K562 (cell line): ENCODE results near the gene FAM89B. TPM values are rescaled to one million over a fixed set of nuclear protein-coding genes. Genes with fewer than 3 reads are reported as not detected.
A peak's percentile ranks its signal among the peaks of the same experiment; 100 is the strongest.

Experiments
- ETV5 ChIP-seq: sonication (generic); formaldehyde crosslinking; IDR thresholded peaks from 2 replicates; pipeline ENCODE4 v1.4.0; 2020; ENCODE audit warnings: low read depth, mild to moderate bottlenecking, missing genetic modification reagents
- HMG20B ChIP-seq: fragments of 250-450 bp; sonication (Bioruptor Pico); IDR thresholded peaks from 2 replicates; pipeline ENCODE4 v1.5.0; 2021; ENCODE audit warnings: mild to moderate bottlenecking
- MLX ChIP-seq, 2 experiments: fragments of 450-650 bp in 1 of 2; sonication (generic) in 1 of 2; formaldehyde crosslinking; conservative IDR thresholded peaks; 2 replicates each; pipeline versions ENCODE4 v1.4.0 to v1.8.1; 2020 to 2022; ENCODE audit warnings: mild to moderate bottlenecking in 1 of 2, missing genetic modification reagents in 1 of 2
- RBM25 ChIP-seq: fragments of 200-400 bp; formaldehyde crosslinking; IDR thresholded peaks from 2 replicates; pipeline ENCODE4 v1.6.1; 2018; ENCODE audit warnings: low read length, low read depth, moderate library complexity; ENCODE audit not compliant: severe bottlenecking
- RNF219 ChIP-seq: fragments of 250-450 bp; sonication (Bioruptor Pico); IDR thresholded peaks from 2 replicates; pipeline ENCODE4 v1.5.0; 2022; ENCODE audit warnings: mild to moderate bottlenecking
- RREB1 ChIP-seq: fragments of 250-450 bp; sonication (Bioruptor Pico); IDR thresholded peaks from 2 replicates; pipeline ENCODE4 v1.4.0; 2020
- SUPT5H ChIP-seq: fragments of 450-650 bp; IDR thresholded peaks from 2 replicates; pipeline ENCODE4 v1.6.1; 2016
- YY1 ChIP-seq, 3 experiments: IDR thresholded peaks; 2 replicates each; pipeline ENCODE4 v1.6.1; 2011; ENCODE audit warnings: low read length in 2 of 3, mild to moderate bottlenecking in 2 of 3, moderate library complexity in 2 of 3, borderline replicate concordance in 1 of 3, control low read depth in 1 of 3, low read depth in 1 of 3; ENCODE audit not compliant: insufficient read depth in 3 of 3, insufficient replicate concordance in 2 of 3, control insufficient read depth in 1 of 3, insufficient read length in 1 of 3; ENCODE audit errors: extremely low read depth in 1 of 3
- ZBTB12 ChIP-seq: fragments of 250-450 bp; sonication (Bioruptor Pico); IDR thresholded peaks from 2 replicates; pipeline ENCODE4 v1.4.0; 2020
- ZC3H8 ChIP-seq: fragments of 450-650 bp; IDR thresholded peaks from 2 replicates; pipeline ENCODE4 v1.6.1; 2017
- ZNF282 ChIP-seq: sonication (generic); formaldehyde crosslinking; IDR thresholded peaks from 2 replicates; pipeline ENCODE4 v1.8.1; 2023; ENCODE audit warnings: missing genetic modification reagents
- polyA plus RNA-seq, 8 experiments: library from polyadenylated mRNA; depleted of rRNA in 4 of 8; stranded (reverse) in 5 of 8; unstranded in 3 of 8; fragments of >200 nt; fragmentation: Nextera tagmentation in 2 of 8; fragmentation: Illumina TruSeq in 1 of 8; extraction: Ambion mirVana in 2 of 8; extraction: Trizol in 1 of 8; gene quantifications; 2 replicates each; pipeline versions ENCODE4 v1.2.1 to v1.2.3, GENCODE V29; 2011 to 2014; ENCODE audit warnings: inconsistent platforms in 1 of 8, missing spikeins in 1 of 8
- total RNA-seq, 7 experiments: library from RNA; depleted of rRNA in 6 of 7; stranded (reverse); fragments of >200 nt in 6 of 7; fragmentation: Illumina TruSeq in 2 of 7; extraction: Trizol in 2 of 7; gene quantifications; 2 replicates each; pipeline versions ENCODE4 v1.2.1 to v1.2.3, GENCODE V29; 2011 to 2021; ENCODE audit warnings: low replicate concordance in 1 of 7

FAM89B gene
- total and polyA plus RNA-seq, 9 of the 15 experiments (the other 6 are each of a cell fraction or from before 2014, with no cell fraction given): 0.32 to 27.6 (median 11.9) TPM

DNA sequence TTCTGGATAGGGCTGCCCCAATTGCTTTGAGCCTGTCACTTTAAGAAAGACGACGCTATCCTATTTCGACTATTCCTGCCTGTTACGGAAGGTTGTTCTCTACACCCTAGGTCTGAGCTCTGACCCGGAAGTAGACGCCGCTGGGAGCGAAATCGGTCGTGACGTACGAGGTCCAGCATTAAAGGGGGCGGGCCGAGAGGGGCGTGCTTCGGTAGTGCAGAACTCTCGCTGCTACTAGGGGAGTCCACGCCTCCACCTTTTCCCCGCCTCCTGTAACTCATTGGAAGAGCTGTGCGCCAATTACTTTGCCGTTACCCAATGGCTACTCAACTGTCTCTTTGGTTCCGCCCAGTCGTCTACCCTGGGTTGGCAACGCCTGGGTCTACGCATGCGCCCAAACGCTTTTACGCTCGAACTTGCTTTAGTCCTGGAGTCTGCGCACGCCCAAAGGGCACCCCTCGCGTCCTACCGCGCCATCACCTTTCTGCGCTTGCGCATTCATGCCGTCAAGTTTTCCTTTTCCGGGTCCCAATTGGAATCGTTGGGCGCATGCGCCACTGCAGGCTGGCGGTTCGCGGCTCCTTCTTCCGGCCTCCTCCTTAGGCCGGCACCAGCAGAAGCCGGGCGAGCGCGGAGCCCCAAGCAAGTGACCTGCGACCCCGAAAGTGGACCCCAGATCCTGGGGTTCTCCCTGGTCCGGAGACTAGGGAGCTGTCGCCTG, 43.1 kb downstream of the FAM89B start, which contains the start of gene PCNX3 (continued):
- TF ChIP-seq RNF219 (CRISPR knock-in tag) (no peak), RREB1 (peak; percentile 65; the same call in 1 of the 2 replicates), YY1 (IDR thresholded peaks at IDR 0.05; ENCODE audit: borderline replicate concordance in 1 of 3, control insufficient read depth in 1 of 3, extremely low read depth in 1 of 3, insufficient read depth in 3 of 3, insufficient read length in 1 of 3, insufficient replicate concordance in 2 of 3, low read depth in 1 of 3, low read length in 2 of 3) (peak in 1 of 3 experiments; percentile 49), ZNF282 (CRISPR knock-in tag) (no peak), ZBTB12 (CRISPR knock-in tag) (peak; percentile 85), HMG20B (CRISPR knock-in tag) (no peak), RBM25 (peak; percentile 94), SUPT5H (peak; percentile 77), ETV5 (peak; percentile 45; the same call in 1 of the 2 replicates), ZC3H8 (no peak), MLX (CRISPR knock-in tag; conservative IDR thresholded peaks at IDR 0.05) (no peak)
